ENCODE measurements around the gene MOCOS.

- TF ChIP-seq CTCF (IDR thresholded peaks at IDR 0.05; ENCODE audit: low read length) = no peak
- TF ChIP-seq EZH2 (IDR thresholded peaks at IDR 0.05; ENCODE audit: borderline replicate concordance, low read length) = no peak
Observed at GRCh38 chr18:36187826-36188721, 777 bp downstream of the MOCOS start.

Measured in OCI-LY1 (cell line).